ENCODE measurements around the gene TINAG.

TINAG gene

GRCh38 chr6:54411767-54412166, 103.5 kb downstream of the TINAG start:
- no peak overlapping the region for H3K27ac ChIP-seq (ENCODE audit: low read depth, low read length)
- no peaks in the 10 kb centered on the region for H3K36me3 ChIP-seq (ENCODE audit: low read length)
- no peak overlapping the region for H3K4me3 ChIP-seq (ENCODE audit: insufficient read depth, low read length, poor library complexity, severe bottlenecking)
- no peak overlapping the region for H3K9ac ChIP-seq (ENCODE audit: low read length)
- H3F3A ChIP-seq (ENCODE audit: insufficient read depth), result no peaks in the 10 kb centered on the region
- H4K20me1 ChIP-seq (ENCODE audit: low read depth, low read length), result no peaks in the 10 kb centered on the region
- H3K27me3 ChIP-seq (ENCODE audit: low read length), result no peaks in the 10 kb centered on the region
- H3K9me2 ChIP-seq (replicated peaks; ENCODE audit: insufficient read depth, low read length), result 0 out of 2 replicates have a peak, but pooled peaks cover 6% of the 10 kb centered on the region
- H3K9me3 ChIP-seq (ENCODE audit: insufficient read depth, low read length), result no peaks in the 10 kb centered on the region
- H2AFZ ChIP-seq (ENCODE audit: low read depth, low read length, severe bottlenecking), result no peak overlapping the region
- H3K79me2 ChIP-seq (ENCODE audit: insufficient read depth, low read length), result no peaks in the 10 kb centered on the region
- TF ChIP-seq, protein P1, sequence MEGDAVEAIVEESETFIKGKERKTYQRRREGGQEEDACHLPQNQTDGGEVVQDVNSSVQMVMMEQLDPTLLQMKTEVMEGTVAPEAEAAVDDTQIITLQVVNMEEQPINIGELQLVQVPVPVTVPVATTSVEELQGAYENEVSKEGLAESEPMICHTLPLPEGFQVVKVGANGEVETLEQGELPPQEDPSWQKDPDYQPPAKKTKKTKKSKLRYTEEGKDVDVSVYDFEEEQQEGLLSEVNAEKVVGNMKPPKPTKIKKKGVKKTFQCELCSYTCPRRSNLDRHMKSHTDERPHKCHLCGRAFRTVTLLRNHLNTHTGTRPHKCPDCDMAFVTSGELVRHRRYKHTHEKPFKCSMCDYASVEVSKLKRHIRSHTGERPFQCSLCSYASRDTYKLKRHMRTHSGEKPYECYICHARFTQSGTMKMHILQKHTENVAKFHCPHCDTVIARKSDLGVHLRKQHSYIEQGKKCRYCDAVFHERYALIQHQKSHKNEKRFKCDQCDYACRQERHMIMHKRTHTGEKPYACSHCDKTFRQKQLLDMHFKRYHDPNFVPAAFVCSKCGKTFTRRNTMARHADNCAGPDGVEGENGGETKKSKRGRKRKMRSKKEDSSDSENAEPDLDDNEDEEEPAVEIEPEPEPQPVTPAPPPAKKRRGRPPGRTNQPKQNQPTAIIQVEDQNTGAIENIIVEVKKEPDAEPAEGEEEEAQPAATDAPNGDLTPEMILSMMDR (IDR thresholded peaks at IDR 0.05; ENCODE audit: insufficient read depth, low read length, poor library complexity, severe bottlenecking), result no peak
- TF ChIP-seq EZH2phosphoT487 (conservative IDR thresholded peaks at IDR 0.05; ENCODE audit: low read length), result no peak
- no peak overlapping the region for H3K4me2 ChIP-seq (ENCODE audit: low read depth, low read length, poor library complexity, severe bottlenecking)

GRCh38 chr6:54415517-54415916, 107.3 kb downstream of the TINAG start:
- no peak overlapping the region for H3K4me2 ChIP-seq (ENCODE audit: low read depth, low read length, poor library complexity, severe bottlenecking)

DNA sequence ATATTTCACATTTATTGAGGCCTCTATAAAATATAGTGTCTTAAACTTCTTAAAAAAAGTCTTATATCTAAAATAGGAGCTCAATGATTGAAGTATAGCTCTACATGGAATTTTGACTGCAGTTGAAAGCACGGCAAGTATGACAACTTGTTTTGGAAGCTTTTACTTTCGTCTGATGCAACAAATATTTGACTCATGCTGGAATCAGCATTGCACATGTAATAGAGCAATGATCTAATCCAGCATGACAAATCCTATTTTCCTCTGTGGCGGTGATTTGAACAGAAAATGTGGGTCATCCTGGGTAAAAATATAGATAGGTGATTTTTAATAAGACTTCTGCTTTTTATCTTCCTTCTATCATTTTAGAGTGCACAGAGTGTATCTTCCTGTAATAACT, 111.6 kb downstream of the TINAG start:
- Histone ChIP-seq H3K36me3 (ENCODE audit: low read length) (no peaks in the 10 kb centered on the region), H2AFZ (ENCODE audit: low read depth, low read length, severe bottlenecking) (no peak overlapping the region), H3K9me2 (replicated peaks; ENCODE audit: insufficient read depth, low read length) (no peaks in the 10 kb centered on the region), H3K4me2 (ENCODE audit: low read depth, low read length, poor library complexity, severe bottlenecking) (no peak overlapping the region), H3K79me2 (ENCODE audit: insufficient read depth, low read length) (no peaks in the 10 kb centered on the region), H3K9me3 (ENCODE audit: insufficient read depth, low read length) (no peaks in the 10 kb centered on the region), H3F3A (ENCODE audit: insufficient read depth) (no peaks in the 10 kb centered on the region), H3K4me3 (ENCODE audit: insufficient read depth, low read length, poor library complexity, severe bottlenecking) (no peak overlapping the region), H3K27me3 (ENCODE audit: low read length) (no peaks in the 10 kb centered on the region), H4K20me1 (ENCODE audit: low read depth, low read length) (no peaks in the 10 kb centered on the region), H3K9ac (ENCODE audit: low read length) (no peak overlapping the region), H3K27ac (ENCODE audit: low read depth, low read length) (no peak overlapping the region)
- TF ChIP-seq EZH2phosphoT487 (conservative IDR thresholded peaks at IDR 0.05; ENCODE audit: low read length), result no peak
- TF ChIP-seq, protein P1 (IDR thresholded peaks at IDR 0.05; ENCODE audit: insufficient read depth, low read length, poor library complexity, severe bottlenecking), result no peak

More at GRCh38 chr6:54415517-54415916, 107.3 kb downstream of the TINAG start:
- H3F3A ChIP-seq (ENCODE audit: insufficient read depth), result no peaks in the 10 kb centered on the region
- H4K20me1 ChIP-seq (ENCODE audit: low read depth, low read length), result no peaks in the 10 kb centered on the region
- H3K9me3 ChIP-seq (ENCODE audit: insufficient read depth, low read length), result no peaks in the 10 kb centered on the region
- no peaks in the 10 kb centered on the region for H3K27me3 ChIP-seq (ENCODE audit: low read length)
- H3K79me2 ChIP-seq (ENCODE audit: insufficient read depth, low read length), result no peaks in the 10 kb centered on the region
- no peak for TF ChIP-seq EZH2phosphoT487 (conservative IDR thresholded peaks at IDR 0.05; ENCODE audit: low read length)
- TF ChIP-seq, protein P1 (IDR thresholded peaks at IDR 0.05; ENCODE audit: insufficient read depth, low read length, poor library complexity, severe bottlenecking), result no peak
- H3K9me2 ChIP-seq (replicated peaks; ENCODE audit: insufficient read depth, low read length), result 0 out of 2 replicates have a peak, but pooled peaks cover 5% of the 10 kb centered on the region
- H2AFZ ChIP-seq (ENCODE audit: low read depth, low read length, severe bottlenecking), result no peak overlapping the region
- H3K9ac ChIP-seq (ENCODE audit: low read length), result no peak overlapping the region
- no peaks in the 10 kb centered on the region for H3K36me3 ChIP-seq (ENCODE audit: low read length)
- no peak overlapping the region for H3K27ac ChIP-seq (ENCODE audit: low read depth, low read length)
- no peak overlapping the region for H3K4me3 ChIP-seq (ENCODE audit: insufficient read depth, low read length, poor library complexity, severe bottlenecking)
